Aorta (tissue), 5 donors: Measurements from ENCODE around the gene FRAT1. TPM values are rescaled to one million over a fixed set of nuclear protein-coding genes. Genes with fewer than 3 reads are reported as not detected.
"Not testable (repeated sequence)": the region's sequence is repeated elsewhere in the genome, so short reads cannot be mapped to it uniquely, and the experiment has no call there.

Experiments used
- ATAC-seq: fragments of 200-7000 bp; cut with Tn5 transposase; one replicate; pipeline ENCODE4 v1.9.1; 2022; ENCODE audit warnings: moderate library complexity; ENCODE audit not compliant: low FRiP score
- DNase-seq, 2 donors: peaks; one replicate each; pipeline ENCODE4 v3.0.0-alpha.2; 2020
- H3K27ac ChIP-seq, 2 donors: one replicate each; pipeline ENCODE4 v1.5.1; 2013; ENCODE audit warnings: low read length in 2 of 2, mild to moderate bottlenecking in 2 of 2, moderate library complexity in 2 of 2, control low read depth in 1 of 2, inconsistent platforms in 1 of 2, low read depth in 1 of 2
- H3K27me3 ChIP-seq, 2 donors: one replicate each; pipeline ENCODE4 v1.6.1; 2013; ENCODE audit warnings: control low read depth in 1 of 2, low read length in 1 of 2, mild to moderate bottlenecking in 1 of 2, moderate library complexity in 1 of 2; ENCODE audit not compliant: insufficient read depth in 2 of 2, control insufficient read depth in 1 of 2
- H3K36me3 ChIP-seq, 2 donors: one replicate each; pipeline ENCODE4 v1.6.1; 2013; ENCODE audit warnings: control low read depth in 1 of 2, low read length in 1 of 2, mild to moderate bottlenecking in 1 of 2; ENCODE audit not compliant: insufficient read depth in 2 of 2, control insufficient read depth in 1 of 2
- H3K4me1 ChIP-seq, 2 donors: one replicate each; pipeline ENCODE4 v1.6.1; 2013; ENCODE audit warnings: low read length in 2 of 2, control low read depth in 1 of 2, mild to moderate bottlenecking in 1 of 2, moderate library complexity in 1 of 2; ENCODE audit not compliant: insufficient read depth in 2 of 2, control insufficient read depth in 1 of 2
- H3K4me3 ChIP-seq, 2 donors: one replicate each; pipeline ENCODE4 v1.5.1; 2013; ENCODE audit warnings: low read length in 2 of 2, control low read depth in 1 of 2, mild to moderate bottlenecking in 1 of 2
- H3K9me3 ChIP-seq: one replicate; pipeline ENCODE4 v1.6.1; 2013; ENCODE audit warnings: mild to moderate bottlenecking, low read length; ENCODE audit not compliant: control insufficient read depth
- WGBS, 2 donors: extraction: QIAGEN DNeasy Blood & Tissue Kit; methylation state at CpG; one replicate each; pipeline ENCODE4 v1.1.7; 2013; 5-methylcytosine and 5-hydroxymethylcytosine counted together
- intact Hi-C, 2 donors: fragments of 100-400 bp; cut with DNase I; formaldehyde crosslinking; loops; one replicate each; pipeline versions ENCODE4 v1.14.2 to v1.15.0; 2022
- polyA plus RNA-seq, 2 donors: library from polyadenylated mRNA; stranded (reverse); fragments of 200-250 nt; gene quantifications; one replicate each; pipeline ENCODE4 v1.2.3, GENCODE V29; 2013
- total RNA-seq, 2 donors: library from RNA; stranded (reverse); fragmentation: NEBNext Ultra II Directional; extraction: Animal tissue kit (Norgen Biotek cat#: 25700); gene quantifications; one replicate each; pipeline ENCODE4 v1.2.1, GENCODE V29; 2021
- donor health status: healthy with polysubstance abuse.
- donor health status: Bipolar disorder and iron deficiency.
- donor health status: DM: no; HTN: no; CAD: no.
- donor health status: DM: no; HTN: no; CAD: no.
- donor health status: DM: yes; HTN: yes; CAD: no.

FRAT1 gene
- total and polyA plus RNA-seq, 4 donors = 1.5 to 4.5 (median 2.0) TPM

DNA sequence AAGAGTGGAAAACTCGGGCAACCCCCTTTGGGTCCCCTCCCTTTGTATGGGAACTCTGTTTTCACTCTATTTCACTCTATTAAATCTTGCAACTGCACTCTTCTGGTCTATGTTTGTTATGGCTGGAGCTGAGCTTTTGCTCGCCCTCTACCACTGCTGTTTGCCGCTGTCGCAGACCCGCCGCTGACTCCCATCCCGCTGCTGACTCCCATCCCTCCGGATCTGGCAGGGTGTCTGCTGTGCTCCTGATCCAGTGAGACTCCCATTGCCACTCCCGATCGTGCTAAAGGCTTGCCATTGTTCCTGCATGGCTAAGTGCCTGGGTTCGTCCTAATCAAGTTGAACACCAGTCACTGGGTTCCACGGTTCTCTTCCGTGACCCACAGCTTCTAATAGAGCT lies 29.0 kb upstream of the FRAT1 start:
- intact Hi-C loops, ATAC-seq, H3K4me1 ChIP-seq, H3K27ac ChIP-seq, H3K36me3 ChIP-seq, H3K9me3 ChIP-seq, H3K4me3 ChIP-seq, DNase-seq, H3K27me3 ChIP-seq: not testable (repeated sequence)
- WGBS, 2 donors = 95 to 97% methylated on average over 13 of the region's 13 CpGs

GRCh38 chr10:97290576-97291356 lies 28.3 kb upstream of the FRAT1 start:
- H3K27ac ChIP-seq, H3K36me3 ChIP-seq, H3K27me3 ChIP-seq, ATAC-seq, DNase-seq, intact Hi-C loops, H3K4me3 ChIP-seq, H3K9me3 ChIP-seq, H3K4me1 ChIP-seq: not testable (repeated sequence)
- WGBS, 2 donors = 94% methylated on average over 17 of the region's 17 CpGs

- Histone ChIP-seq H3K4me1 (no peaks in the 10 kb centered on the region), H3K36me3 (no peaks in the 10 kb centered on the region), H3K27ac (peak overlapping the region; percentile 87 to 89), H3K9me3 (no peaks in the 10 kb centered on the region), H3K4me3 (peak overlapping the region; percentile 67 to 76), H3K27me3 (no peaks in the 10 kb centered on the region)
- WGBS, 2 donors = 54 to 56% methylated on average over 25 of the region's 25 CpGs
- intact Hi-C loops = loop anchor here in 1 of 2 donors (1.0 kb wide), 1 partner anchor 43 kb away; the partner anchor contains the start of gene FRAT2
- DNase-seq (no peak), ATAC-seq (no peak)
Observed at GRCh38 chr10:97291357-97292096, 27.5 kb upstream of the FRAT1 start.

GRCh38 chr10:97292097-97292861 lies 26.8 kb upstream of the FRAT1 start, which contains the start of gene ARHGAP19:
Gene ARHGAP19, minus strand, starts transcription at chr10:97292637. Its CDS starts 10 bp downstream, at chr10:97292627.
- no peaks in the 10 kb centered on the region for H3K36me3 ChIP-seq
- H3K27me3 ChIP-seq = no peaks in the 10 kb centered on the region
- no peaks in the 10 kb centered on the region for H3K4me1 ChIP-seq
- peak within 1 kb of the TSS; percentile 67 to 76 for H3K4me3 ChIP-seq
- H3K27ac ChIP-seq = peak within 1 kb of the TSS; percentile 87 to 89
- H3K9me3 ChIP-seq = no peaks in the 10 kb centered on the region
- DNase-seq = peak; percentile 95 to 97
- ATAC-seq = peak; percentile 100
- intact Hi-C loops = loop anchor here in 1 of 2 donors (1.0 kb wide), 1 partner anchor 42 kb away; the partner anchor contains the start of gene FRAT2
- 0% methylated on average over 46 to 55 of the region's 55 CpGs for WGBS, 2 donors

DNA sequence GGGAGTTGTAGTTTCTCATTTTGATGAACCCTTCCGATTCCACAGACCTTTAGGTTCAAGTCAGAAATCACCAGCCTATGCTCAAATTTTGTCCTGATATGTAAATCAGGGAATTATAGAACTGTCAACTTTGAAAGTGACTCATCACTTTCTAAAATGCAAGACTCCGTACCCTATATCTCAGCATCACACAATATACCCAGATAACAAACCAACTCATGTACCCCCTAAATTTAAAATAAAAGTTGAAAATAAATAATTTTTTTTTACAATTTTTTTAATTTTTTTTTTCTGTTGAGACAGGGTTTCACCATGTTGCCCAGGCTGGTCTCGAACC lies 26.2 kb upstream of the FRAT1 start:
- Histone ChIP-seq H3K9me3 (no peaks in the 10 kb centered on the region), H3K4me1 (no peaks in the 10 kb centered on the region), H3K4me3 (no peak overlapping the region), H3K36me3 (no peaks in the 10 kb centered on the region), H3K27ac (no peak overlapping the region), H3K27me3 (no peaks in the 10 kb centered on the region)
- no peak for ATAC-seq
- DNase-seq = no peak
- intact Hi-C loops = loop anchor here in 1 of 2 donors (1.0 kb wide), 1 partner anchor 41 kb away; the partner anchor contains the start of gene FRAT2
- whole genome bisulfite sequencing, 2 donors = 61% methylated on average over 3 of the region's 3 CpGs

DNA sequence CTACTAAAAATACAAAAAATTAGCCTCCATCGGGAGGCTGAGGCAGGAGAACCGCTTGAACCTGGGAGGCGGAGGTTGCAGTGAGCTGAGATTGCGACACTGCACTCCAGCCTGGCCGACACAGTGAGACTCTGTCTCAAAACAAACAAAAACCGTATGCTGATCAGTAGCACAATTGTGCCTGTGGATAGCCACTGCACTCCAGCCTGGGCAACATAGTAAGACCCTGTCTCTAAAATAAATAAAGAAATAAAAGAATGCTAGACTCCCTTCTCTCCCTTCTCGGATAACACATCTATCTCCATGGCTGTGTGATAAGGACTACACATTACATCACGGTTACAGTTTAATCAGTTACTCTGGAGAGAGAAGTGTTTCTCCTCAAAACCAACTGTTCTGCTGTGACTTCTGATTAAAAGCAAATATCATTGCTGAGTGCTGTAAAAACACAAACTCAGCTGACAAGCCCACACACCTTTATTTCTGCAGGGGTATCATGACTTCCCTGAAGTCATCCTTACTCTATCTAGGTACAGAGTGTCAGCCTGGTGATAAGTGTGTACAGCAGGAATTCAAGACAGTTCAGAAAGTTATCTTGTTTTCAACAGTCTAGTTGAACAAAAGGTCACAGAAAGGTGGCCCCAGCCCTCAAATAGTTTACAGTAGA lies 21.4 kb upstream of the FRAT1 start:
- H3K27me3 ChIP-seq = no peaks in the 10 kb centered on the region
- H3K36me3 ChIP-seq = no peaks in the 10 kb centered on the region
- H3K4me3 ChIP-seq = no peak overlapping the region
- intact Hi-C loops = no loop called here
- H3K4me1 ChIP-seq = no peaks in the 10 kb centered on the region
- H3K27ac ChIP-seq = no peak overlapping the region
- H3K9me3 ChIP-seq = no peaks in the 10 kb centered on the region
- WGBS, 2 donors = 67 to 72% methylated on average over 8 of the region's 8 CpGs
- ATAC-seq (no peak), DNase-seq (no peak)

DNA sequence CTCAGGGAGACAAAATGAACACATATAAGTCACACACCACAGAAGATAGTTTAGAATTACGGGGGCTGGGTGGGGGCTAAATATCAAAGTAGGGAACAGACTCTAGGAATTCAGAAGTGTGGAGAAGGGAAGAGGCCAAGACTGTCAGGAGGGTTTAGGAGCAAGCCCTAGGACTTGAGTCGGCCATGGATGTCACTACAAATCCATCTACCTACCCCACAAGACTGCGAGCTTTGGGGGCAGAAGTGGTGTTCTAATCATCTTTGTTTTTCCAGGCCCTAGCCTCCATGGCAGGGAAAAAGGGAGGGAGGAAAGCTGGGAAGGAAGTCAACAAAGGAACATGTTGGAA lies 20.9 kb upstream of the FRAT1 start:
- no peak overlapping the region for H3K4me3 ChIP-seq

DNA sequence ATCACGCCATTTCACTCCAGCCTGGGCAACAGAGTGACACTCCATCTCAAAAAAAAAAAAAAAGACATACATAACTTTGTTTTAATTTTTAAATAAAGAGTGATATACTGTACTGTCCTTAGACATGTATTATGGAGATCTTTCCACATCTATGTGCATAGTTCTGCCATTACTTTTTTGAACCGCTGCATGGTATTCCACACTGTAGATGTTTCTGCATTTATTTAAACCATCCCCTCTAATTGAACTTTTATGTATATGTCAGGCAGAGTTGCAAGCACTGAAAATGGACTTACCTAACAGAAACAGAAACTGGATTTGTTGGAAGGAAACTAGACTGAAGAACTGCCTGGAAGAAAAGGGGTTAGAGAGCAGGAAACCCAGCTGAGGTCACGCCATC lies 18.1 kb upstream of the FRAT1 start:
- Histone ChIP-seq H3K27me3 (no peaks in the 10 kb centered on the region), H3K4me3 (no peak overlapping the region), H3K4me1 (no peaks in the 10 kb centered on the region), H3K9me3 (no peaks in the 10 kb centered on the region), H3K27ac (no peak overlapping the region), H3K36me3 (no peaks in the 10 kb centered on the region)
- 96% methylated on average over 3 of the region's 3 CpGs for WGBS, 2 donors
- DNase-seq = no peak
- intact Hi-C loops = no loop called here
- ATAC-seq = no peak

More for the DNA sequence above, 20.9 kb upstream of the FRAT1 start:
- H3K27ac ChIP-seq = no peak overlapping the region
- H3K4me1 ChIP-seq = no peaks in the 10 kb centered on the region
- H3K27me3 ChIP-seq = no peaks in the 10 kb centered on the region
- no peaks in the 10 kb centered on the region for H3K9me3 ChIP-seq
- DNase-seq (no peak), ATAC-seq (no peak)
- WGBS, 2 donors = 75 to 86% methylated on average over 3 of the region's 3 CpGs
- no peaks in the 10 kb centered on the region for H3K36me3 ChIP-seq
- intact Hi-C loops = no loop called here
